ENCODE measurements around the gene SPDYE16.
"Not testable (repeated sequence)": the region's sequence is repeated elsewhere in the genome, so short reads cannot be mapped to it uniquely, and the experiment has no call there.

GRCh38 chr7:76492139-76492538 lies 51.0 kb downstream of the SPDYE16 start:
- TF ChIP-seq, protein P1, sequence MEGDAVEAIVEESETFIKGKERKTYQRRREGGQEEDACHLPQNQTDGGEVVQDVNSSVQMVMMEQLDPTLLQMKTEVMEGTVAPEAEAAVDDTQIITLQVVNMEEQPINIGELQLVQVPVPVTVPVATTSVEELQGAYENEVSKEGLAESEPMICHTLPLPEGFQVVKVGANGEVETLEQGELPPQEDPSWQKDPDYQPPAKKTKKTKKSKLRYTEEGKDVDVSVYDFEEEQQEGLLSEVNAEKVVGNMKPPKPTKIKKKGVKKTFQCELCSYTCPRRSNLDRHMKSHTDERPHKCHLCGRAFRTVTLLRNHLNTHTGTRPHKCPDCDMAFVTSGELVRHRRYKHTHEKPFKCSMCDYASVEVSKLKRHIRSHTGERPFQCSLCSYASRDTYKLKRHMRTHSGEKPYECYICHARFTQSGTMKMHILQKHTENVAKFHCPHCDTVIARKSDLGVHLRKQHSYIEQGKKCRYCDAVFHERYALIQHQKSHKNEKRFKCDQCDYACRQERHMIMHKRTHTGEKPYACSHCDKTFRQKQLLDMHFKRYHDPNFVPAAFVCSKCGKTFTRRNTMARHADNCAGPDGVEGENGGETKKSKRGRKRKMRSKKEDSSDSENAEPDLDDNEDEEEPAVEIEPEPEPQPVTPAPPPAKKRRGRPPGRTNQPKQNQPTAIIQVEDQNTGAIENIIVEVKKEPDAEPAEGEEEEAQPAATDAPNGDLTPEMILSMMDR (conservative IDR thresholded peaks at IDR 0.05 in 1 of 2, IDR thresholded peaks at IDR 0.05 in 1 of 2; ENCODE audit: extremely low read depth in 1 of 2, insufficient read depth in 1 of 2, low read depth in 1 of 2, low read length in 2 of 2): not testable (repeated sequence)
- TF ChIP-seq EZH2 (IDR thresholded peaks at IDR 0.05; ENCODE audit: borderline replicate concordance, low read length): not testable (repeated sequence)
